ENCODE measurements around the gene ARL3.
A peak's percentile ranks its signal among the peaks of the same experiment; 100 is the strongest.
"Not testable (repeated sequence)": the region's sequence is repeated elsewhere in the genome, so short reads cannot be mapped to it uniquely, and the experiment has no call there.

The ARL3 gene

DNA sequence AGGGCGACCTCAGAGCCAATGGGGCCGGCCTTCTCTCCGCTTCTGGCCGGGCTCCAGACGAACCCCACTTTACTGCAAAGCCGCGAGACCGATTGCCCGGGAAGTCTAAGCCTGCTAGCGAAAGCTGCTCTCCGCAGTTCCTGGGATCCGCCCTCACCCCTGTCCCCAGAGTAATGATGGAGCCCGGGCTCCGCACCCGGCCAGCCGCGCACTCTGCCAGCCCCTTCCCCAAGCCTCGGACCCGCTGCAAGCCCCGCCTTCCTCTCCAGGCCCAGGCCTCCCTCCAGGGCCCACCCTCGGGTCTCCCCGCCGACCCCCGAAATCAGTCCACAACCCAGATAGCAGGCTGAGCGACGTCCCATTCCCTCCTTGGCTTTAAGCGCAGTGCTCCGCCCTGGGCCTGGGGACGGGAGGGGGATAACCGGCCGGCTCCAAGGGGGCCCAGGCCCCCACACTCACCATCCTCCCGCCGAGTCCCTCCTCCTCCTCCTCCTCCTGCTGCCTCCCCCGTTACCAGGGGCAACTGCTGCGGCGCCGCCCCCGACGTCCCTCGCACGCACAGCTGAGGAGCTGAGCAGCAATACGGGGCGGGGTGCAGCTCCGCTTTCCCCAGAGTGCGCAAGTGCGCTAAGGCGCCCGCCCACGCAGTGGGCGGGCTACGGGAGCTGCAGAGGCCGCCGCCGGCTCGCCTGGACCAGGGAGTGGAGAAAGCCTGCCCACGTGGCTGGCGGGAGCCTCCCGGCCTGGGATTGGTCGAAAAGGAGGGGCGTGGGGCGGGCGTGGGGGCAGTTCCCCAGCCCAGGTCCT, at the start of gene ARL3:
Gene ARL3, minus strand, starts transcription at position 584 of the 807 bp plus-strand sequence. Its CDS starts 122 bp downstream, at position 462.
- DNase-seq, result peak; percentile 99

DNA sequence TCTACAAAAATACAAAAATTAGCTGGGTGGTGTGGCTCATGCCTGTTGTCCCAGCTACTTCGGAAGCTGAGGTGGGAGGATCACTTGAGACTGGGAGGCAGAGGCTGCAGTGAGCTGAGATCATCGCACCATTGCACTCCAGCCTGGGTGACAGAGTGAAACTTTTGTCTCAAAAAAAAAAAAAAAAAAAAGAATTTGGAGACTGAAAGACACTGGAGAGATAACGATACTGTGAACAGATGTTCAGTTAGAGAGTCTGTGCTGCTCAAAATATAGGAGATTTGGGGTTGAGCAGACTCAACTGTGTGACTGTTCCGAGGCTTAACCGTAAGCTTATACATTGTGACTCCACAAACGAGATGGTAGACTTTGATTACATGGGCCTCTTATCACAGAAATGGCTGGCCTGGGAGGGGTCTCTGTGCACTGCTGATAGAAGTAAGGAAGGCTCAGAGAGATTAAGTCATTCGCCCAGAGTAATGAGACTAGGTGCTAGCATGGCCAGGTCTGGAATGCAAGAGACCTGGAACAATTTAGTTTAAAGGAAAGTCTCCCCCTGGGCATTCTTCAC, 48.9 kb upstream of the ARL3 start:
- DNase-seq, result no peak

DNA sequence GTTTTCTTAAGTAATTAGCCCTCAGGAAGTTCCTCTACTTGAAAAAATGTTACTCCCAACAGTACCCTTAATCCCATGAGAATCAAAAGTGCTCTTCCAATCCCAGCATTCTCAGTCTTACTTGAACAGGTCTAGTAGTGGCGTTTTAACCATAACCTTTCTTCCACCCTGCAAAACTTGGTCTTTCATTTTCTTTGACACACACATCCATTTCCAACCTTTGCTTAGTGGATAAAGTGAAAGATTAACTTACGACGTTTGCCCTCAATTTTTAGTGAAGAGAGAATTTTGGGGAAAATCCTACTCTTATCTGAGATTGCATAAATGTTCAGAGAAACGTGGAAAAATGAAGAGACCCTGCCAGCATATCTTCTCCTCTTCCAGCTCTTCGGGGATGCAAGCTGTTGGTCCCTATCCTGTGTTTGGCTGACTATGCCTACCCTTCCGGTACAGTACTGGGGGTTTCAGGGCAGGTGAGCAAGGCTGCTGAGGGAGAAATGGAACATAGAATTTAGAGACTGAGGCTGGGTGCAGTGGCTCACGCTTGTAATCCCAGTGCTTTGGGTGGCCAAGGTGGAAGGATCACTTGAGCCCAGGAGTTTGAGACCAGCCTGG, 48.3 kb upstream of the ARL3 start:
- DNase-seq, result no peak

DNA sequence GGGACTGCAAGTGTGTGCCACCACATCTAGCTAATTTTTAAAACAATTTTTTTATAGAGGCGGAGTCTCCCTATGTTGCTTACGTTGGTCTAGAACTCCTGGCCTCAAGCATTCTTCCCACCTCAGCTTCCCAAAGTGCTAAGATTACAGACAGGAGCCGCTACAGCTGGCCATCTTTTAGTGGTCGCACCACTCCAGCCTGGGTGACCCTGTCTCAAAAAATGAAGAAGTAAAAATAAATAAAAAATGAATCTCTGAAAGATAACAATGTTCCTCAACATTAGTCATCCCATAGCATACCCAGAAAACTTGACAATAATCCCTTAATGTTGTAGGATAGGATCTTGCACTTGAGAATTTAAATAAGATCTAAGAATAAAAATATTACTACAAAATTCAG, 47.8 kb upstream of the ARL3 start:
- DNase-seq, result no peak

GRCh38 chr10:102759497-102760210, 45.5 kb upstream of the ARL3 start:
- DNase-seq, result no peak

- not testable (repeated sequence) for DNase-seq
Measured at GRCh38 chr10:102758933-102759262, 44.7 kb upstream of the ARL3 start.

GRCh38 chr10:102758240-102758932, 44.2 kb upstream of the ARL3 start:
- DNase-seq, result no peak

DNA sequence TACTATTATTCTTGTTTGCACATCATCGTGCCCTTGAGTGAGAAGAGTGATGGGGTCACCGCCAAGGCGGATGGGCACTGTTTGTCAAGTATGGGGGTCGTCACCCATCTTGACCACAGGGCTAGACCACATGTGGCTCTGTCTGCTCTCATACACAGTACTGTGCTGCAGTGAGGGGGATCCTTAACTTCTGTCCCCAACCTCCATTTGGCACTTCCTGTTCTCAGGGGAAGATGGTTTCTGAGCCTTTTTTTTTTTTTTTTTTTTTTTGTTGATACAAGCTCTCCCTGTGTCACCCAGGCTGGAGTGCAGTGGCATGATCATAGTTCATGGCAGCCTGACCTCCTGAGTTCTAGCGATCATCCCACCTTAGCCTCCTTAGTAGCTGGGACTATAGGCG, 43.1 kb upstream of the ARL3 start:
- no peak for DNase-seq

DNA sequence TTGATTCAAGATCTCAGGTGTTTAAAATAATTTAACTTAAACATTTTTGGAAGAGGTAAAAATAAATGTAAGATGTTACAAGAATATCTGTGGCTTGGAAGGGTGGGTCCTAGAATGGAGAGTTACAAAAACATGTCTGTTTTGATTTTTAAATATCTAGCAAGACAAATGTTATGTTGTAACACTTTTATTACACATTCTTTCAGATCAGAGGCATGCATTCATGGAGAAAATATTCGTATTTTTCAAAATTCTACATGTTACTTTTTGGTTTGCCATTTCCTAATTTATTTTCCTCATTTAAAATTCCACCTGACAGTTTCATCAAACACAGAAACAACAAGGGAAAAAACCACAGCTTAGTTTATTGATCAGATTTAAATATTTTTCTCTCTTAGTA, 39.5 kb upstream of the ARL3 start:
- DNase-seq, result no peak

DNA sequence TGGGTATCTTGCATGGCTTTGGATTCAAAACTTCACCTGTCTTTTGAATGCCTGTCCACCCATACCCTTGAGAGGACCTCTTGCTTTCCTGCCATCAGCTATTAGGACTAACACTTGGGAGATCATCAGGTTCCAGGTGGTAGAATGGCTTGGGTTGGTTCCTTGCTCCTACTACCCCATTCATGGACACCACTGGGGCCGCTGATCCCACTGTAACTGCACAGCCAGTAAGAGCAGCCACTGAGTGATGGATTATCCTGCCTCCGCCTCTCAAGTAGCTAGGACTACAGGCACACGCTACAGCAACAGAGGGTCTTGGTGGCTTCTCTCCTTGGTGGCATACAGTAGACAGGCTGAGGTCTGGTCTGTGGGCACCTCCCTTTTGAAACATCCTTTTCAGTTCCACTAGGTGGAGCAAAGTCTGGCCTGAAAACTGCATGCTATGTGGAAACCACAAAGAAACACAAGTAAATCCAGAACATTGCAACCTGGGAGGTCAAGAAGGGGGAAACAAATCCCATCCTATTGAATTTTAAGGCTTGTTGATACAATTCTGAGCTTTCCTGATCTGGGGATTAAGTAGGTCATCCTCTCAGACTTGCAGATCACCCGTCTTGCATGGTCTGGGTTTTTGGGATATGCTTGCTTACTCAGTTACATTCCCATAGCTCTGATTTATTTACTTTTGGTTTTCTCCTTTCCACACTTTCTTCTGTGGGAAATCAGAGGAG, 38.9 kb upstream of the ARL3 start:
- no peak for DNase-seq

GRCh38 chr10:102752266-102752930, 38.2 kb upstream of the ARL3 start:
- DNase-seq, result no peak

DNA sequence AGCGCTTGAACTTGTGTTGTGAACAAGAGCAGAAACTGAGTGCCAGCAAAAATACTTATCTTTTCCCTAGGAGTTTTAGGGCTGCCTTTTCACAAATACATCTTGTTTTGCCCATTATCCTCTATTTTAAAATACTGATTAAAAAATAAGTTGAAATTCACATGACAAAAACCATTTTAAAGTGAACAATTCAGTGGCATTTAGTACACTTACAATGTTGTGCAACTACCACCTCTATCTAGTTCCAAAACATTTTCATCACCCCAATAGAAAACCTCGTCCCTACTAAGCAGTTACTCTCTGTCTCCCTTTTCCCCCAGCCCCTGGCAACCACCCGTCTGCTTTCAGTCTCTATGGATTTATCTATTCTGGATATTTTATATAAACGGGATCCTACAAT, 31.0 kb upstream of the ARL3 start:
- no peak for DNase-seq

DNA sequence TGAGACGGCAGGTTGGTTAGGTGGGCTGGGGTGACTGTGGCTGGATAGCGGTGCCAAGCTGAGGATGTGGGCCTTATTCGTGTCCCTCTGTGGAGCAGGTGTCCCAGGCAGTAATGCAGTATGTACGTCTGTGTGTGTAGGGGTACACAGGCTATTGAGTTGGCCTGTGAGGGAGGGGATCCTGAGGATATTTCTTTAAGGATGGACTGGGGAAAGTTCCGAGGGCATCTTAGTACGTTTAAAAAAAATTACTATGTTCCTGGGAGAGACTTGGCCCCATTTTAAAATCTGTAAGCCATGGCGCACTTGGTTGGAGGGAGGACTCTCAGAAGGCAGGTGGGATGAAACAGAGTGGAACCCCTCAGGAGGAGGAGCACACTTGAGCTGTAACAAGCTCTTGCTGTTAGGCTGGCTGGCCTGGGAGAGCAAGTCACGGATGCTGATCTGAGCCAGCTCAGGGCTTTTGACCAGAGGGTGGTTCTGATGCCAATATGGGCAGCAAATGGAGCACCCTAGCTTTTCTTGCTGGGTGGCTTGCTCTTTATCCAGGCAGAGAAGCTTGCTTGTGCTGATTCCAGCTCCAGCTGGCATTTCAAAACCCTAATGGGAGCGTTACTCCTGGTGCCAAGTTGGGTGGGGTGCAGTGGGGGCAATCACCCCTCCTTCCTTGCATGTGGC, 30.3 kb upstream of the ARL3 start:
- DNase-seq, result peak; percentile 27

DNA sequence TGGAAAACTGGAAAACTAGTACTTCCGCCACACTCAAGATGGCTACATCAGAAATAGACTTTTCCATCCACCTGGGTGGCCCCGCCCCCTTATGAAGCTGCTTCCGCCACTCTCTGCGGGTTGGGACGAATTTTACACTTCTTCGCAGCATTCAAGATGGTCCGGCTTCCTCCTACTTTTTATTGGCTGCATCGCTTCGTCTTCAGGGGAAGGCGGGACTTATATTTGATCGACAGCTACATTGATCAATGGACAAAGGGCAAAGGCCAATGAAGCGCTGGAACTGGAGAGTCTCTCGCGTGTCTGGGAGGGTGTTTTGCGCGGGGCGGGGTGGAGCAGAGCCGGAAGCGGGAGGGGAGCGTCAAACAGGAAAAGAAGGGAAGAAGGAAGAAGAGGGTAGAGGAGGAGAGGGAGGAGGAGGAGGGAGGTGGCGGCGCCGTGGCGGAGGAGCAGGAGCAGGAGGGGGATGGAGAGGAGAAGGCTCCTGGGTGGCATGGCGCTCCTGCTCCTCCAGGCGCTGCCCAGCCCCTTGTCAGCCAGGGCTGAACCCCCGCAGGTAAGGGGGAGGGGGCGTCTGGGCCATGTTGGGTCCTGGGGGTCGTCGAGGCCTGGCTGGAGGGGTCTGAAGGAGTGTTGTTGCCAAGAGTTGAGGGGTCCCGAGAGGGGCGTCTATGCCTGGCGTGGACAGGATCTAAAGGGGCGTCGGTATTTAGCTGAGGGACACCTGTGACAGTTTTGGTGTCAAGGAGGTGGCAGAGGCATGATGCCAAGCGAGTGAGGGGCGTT, 29.6 kb upstream of the ARL3 start, which contains the start of gene WBP1L:
Gene WBP1L, plus strand, starts transcription at position 361 of the 786 bp plus-strand sequence. Its CDS starts 106 bp downstream, at position 467.
- peak; percentile 95 for DNase-seq

DNA sequence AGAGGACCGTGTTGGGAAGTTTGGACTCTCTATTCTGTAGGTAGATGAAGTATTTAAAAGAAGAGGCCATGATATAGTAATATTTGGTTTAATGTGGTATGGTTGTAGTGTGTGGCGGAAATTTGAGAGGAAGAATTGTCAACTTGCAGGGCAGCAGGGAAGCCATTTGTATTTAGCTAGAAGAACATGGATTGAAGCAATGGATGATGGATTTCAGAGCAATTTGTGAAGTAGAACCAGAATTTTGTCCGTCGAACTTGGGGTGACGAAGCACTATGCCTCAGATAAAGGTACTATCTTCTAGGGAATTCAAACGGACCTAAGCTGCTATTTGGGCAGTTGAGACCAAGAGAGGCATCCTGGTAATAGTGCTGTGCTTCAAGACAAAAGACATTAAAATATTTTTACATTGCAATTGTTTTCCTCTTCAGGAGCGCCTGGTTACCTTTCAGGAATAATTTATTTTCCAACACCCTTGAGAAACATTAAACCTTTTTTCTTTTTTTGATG, 28.9 kb upstream of the ARL3 start:
- DNase-seq, result no peak

DNA sequence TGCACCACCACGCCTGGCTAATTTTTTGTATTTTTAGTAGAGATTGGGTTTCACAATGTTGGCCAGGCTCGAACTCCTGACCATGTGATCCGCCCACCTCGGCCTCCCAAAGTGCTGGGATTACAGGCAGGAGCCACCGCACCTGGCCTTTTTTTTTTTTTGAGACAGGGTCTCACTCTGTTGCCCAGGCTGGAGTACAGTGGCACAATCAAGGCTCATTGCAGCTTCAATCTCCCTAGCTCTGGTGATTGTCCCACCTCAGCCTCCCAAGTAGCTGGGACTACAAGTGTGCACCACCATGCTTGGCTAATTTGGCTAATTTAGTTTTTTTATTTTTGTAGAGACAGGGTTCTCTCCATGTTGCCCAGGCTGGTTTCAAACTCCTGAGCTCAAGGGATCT, 28.1 kb upstream of the ARL3 start:
- not testable (repeated sequence) for DNase-seq

DNA sequence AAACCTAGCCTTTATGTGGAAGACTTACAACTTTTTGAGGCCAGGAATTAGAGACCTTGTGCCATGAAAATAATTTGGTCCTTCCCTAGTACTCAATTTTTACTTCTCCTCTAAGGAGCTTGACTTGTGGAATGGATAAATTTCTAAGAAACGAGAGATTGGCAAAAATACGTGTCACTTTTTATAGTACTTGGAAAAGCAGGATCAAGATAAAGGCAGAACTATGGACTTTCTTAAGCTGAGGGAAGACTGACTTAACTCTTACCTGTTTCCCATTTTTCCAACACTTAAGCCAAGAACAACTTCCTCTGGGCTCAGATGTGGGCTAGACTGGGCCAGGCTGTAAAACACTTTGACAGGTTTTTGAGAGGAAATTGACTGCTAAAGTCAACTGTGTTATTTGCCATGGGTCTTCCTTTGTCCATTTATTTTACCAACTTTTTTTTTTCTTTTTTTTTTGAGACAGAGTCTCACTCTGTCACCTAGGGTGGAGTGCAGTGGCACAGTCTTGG, 27.6 kb upstream of the ARL3 start:
- DNase-seq, result no peak

DNA sequence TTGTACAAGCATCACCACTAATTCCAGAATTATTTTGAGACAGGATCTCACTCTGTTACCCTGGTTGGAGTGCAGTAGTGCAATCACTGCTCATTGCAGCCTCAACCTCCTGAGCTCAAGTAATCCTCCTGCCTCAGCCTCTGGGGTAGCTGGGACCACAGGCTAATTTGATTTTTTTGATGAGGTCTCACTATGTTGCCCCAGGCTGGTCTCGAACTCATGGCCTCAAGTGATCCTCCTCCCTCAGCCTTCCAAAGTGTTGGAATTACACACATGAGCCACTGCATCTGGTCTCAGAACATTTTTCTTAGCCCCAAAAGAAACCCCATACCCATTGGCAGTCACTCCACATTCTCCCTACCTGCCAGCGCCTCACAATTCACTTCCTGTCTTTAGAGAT, 26.0 kb upstream of the ARL3 start:
- DNase-seq, result no peak

DNA sequence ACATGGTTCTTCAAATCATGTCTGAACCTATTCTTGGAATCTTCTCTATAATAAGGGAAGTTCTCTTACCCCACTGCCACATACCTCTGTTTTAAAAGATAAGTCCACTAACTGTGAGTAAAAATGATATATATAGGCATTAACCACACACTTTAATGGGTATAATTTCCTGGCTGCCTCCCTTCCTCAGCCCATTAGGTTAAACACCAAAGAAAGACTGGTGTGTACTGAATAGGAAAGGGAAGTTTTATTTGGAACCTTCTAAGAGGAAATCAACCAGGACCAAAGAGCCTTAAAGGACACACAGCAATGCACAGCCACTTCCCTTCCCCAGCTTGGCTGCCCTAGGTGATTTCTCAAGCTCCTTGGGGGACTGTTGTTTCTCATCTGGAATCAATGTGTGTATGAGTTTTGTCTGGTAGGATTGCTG, 24.5 kb upstream of the ARL3 start:
- no peak for DNase-seq

All from stimulated activated CD4-positive, alpha-beta T cell treated with anti-CD3 and anti-CD28 coated beads, Interleukin-15, amount 100 ng/mL, for 24 hours (primary cell).